Breast epithelium (tissue), 3 donors: ENCODE data around the gene ANKRD42.

Source experiments
- CTCF ChIP-seq, 3 donors: fragments of 450-650 bp; IDR thresholded peaks; one replicate each; pipeline ENCODE4 v1.5.1; 2016 to 2017; ENCODE audit warnings: antibody characterized with exemption in 3 of 3, mild to moderate bottlenecking in 3 of 3, moderate library complexity in 3 of 3
- POLR2AphosphoS5 ChIP-seq, 3 donors: sonication (generic); formaldehyde crosslinking; IDR thresholded peaks; one replicate each; pipeline ENCODE4 v1.6.1; 2017; ENCODE audit warnings: antibody characterized with exemption in 3 of 3

- no peak for TF ChIP-seq CTCF (IDR thresholded peaks at IDR 0.05)
- no peak for TF ChIP-seq POLR2AphosphoS5 (IDR thresholded peaks at IDR 0.05)
Measured at GRCh38 chr11:83181815-83182214, 11.7 kb upstream of the ANKRD42 start.
